TTC549 (cell line): Measurements from ENCODE around the gene TMEM140.
"Not testable (repeated sequence)": the region's sequence is repeated elsewhere in the genome, so short reads cannot be mapped to it uniquely, and the experiment has no call there.

Experiments used
- FAIRE-seq: peaks from 2 replicates; lab custom pipeline; 2012; peaks lifted over from hg19 to GRCh38; lab: Jason Lieb, UNC

The TMEM140 gene

DNA sequence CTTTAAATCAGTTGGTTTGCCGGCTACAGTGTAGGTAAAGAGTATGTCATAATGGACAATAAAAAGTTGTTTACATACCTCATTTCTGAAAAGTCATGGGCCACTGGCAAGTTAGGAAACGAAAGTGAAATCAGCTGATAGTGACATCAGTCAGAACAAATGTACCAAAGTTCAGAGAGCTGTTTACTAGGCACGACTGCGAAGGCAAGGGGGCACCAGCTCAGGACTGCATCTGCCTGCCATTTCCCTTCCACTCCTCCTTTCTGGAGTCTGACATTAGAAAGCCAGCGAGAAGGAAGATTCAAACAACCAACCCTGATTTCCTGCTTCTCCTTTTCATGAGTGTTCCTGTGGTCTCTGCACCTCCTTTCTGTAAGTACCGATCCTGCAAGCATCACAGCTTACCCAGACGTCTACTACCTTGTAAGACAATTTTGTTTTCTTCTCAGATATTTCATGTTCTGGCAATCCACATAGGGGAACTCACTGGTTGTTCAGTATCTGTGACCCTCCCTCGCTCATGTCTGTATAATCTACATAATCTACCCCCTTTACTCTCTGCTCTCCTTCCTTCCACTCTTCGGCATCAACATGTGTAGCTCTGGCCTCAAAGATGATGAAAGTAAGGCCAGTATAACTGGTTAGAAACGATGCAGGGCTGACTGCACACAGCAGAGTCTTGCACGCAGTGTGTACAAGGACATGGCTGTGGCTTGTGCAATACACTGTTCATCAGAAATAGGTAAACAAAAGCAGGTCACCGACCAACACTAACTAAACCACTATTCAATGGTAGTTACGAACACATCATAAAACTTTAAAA lies at the start of gene TMEM140:
Gene TMEM140, plus strand, starts transcription at position 174 of the 823 bp plus-strand sequence. CDS start 16,370 bp downstream, outside the sequence.
- no peak for FAIRE-seq

- FAIRE-seq = no peak
Measured at GRCh38 chr7:135098391-135098790, 49.5 kb upstream of the TMEM140 start.

DNA sequence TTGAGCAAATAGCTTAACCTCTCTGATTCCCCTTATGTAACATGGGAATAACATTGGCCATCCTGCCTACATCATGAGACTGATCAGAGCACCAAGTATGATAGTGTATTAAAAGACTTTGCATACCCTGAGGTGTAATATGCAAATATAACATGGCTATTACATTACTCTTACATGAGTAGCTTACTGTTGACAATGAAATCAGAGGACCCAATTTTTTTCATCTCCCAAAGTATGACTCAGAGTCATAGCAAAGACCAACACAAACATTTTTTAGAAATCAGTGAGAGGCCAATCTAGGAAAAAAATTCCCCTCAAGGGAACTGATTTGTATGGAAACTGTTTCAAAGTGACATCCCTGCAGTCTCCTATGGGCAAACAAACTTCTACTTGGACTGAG lies 47.0 kb upstream of the TMEM140 start:
- FAIRE-seq = no peak

DNA sequence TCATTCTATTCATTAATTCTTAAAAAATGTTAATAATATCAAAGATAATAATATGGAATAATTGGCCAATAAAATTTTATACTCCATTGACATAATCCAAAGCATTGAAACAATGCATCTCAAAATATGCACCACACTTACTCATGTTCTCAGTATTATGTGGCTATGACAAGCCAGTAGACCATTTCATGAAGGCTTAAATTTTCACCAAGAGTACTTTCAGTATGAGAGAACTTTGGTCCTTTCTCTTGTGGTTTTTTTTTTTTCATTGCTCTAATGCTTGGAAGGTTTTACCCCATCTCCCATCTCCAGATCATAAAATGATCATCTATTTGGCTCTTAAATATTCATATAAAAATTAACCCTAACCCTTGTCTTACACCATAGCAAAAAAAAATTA lies 45.5 kb upstream of the TMEM140 start:
- FAIRE-seq = no peak

DNA sequence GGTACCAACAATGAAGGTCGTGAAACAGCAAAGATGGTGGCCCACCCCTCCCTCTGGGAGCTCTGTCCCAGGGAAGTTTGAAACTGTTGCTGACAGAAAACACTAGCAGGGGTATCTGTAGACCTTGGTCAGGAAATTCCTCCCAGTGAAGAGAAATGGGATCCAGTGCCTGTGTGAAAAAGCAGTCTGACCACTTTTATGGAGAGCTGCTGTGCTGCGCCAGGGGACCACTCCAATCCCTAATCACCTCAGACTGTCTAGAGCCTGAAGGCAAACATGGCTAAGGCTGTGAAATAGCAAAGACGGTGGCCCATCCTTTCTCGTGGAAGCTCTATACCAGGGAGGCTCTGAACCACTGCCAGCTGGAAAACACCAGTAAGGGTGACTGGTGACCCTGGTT lies 38.3 kb upstream of the TMEM140 start:
- no peak for FAIRE-seq

- FAIRE-seq = no peak
Measured at GRCh38 chr7:135109976-135110375, 37.9 kb upstream of the TMEM140 start.

DNA sequence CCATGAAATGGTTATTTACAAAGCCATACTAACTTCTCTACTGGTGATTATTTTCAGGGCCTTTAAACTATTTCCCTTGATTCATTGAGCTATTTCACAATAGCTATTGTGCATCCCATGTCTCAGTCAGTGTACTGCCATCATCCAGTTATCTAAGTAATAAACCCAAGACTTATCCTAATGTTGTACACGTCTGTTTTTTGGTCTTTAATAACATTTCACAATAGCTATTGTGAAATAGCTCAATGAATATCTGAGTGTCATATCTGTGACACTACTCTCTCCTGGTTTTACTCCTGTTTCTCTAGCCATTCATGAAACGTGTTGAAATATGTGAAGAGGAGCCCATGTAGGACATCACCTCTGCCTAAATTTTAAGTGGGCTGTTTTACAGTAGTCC lies 36.5 kb upstream of the TMEM140 start:
- FAIRE-seq = no peak

DNA sequence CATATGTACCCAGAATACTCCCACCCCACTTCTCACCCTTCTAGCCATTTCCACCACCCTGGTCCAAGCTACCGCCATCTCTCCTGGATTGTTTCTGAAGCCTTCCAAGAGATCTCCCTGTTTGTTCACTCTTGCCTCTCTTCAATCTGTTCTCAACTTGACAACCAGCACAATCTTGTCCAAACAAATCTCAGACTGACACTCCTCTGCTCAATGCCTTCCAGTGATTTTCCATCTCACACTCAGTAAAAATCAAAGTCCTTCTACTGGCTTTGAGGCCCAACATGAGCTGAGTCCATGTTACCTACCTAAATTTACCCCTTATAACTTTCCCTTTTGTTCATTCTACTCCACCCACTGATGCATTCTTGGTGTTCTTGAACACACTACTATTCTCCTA lies 33.2 kb upstream of the TMEM140 start:
- no peak for FAIRE-seq

- no peak for FAIRE-seq
Measured at GRCh38 chr7:135117096-135117495, 30.8 kb upstream of the TMEM140 start.

- no peak for FAIRE-seq
Measured at GRCh38 chr7:135121868-135122267, 26.0 kb upstream of the TMEM140 start.

DNA sequence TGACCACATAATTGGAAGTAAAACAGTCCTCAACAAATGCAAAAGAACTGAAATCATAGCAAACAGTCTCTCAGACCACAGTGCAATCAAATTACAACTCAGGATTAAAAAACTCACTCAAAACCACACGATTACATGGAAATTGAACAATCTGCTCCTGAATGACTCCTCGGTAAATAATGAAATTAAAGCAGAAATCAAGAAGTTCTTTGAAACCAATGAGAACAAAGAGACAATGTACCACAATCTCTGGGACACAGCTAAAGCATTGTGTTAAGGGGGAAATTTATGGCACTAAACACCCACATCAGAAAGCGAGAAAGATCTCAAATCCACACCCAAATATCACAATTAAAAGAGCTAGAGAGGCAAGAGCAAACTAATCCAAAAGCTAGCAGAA lies 23.2 kb upstream of the TMEM140 start:
- not testable (repeated sequence) for FAIRE-seq

DNA sequence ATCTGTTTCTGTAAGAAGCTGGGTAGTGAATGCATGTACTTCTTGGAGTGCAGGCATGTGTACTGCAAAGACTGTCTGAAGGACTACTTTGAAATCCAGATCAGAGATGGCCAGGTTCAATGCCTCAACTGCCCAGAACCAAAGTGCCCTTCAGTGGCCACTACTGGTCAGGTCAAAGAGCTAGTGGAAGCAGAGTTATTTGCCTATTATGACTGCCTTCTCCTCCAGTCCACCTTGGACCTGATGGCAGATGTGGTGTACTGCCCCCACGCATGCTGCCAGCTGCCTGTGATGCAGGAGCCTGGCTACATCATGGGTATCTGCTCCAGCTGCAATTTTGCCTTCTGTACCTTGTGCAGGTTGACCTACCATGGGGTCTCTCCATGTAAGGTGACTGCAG lies 18.9 kb upstream of the TMEM140 start:
- FAIRE-seq = no peak

- no peak for FAIRE-seq
Measured at GRCh38 chr7:135129579-135129978, 18.3 kb upstream of the TMEM140 start.

DNA sequence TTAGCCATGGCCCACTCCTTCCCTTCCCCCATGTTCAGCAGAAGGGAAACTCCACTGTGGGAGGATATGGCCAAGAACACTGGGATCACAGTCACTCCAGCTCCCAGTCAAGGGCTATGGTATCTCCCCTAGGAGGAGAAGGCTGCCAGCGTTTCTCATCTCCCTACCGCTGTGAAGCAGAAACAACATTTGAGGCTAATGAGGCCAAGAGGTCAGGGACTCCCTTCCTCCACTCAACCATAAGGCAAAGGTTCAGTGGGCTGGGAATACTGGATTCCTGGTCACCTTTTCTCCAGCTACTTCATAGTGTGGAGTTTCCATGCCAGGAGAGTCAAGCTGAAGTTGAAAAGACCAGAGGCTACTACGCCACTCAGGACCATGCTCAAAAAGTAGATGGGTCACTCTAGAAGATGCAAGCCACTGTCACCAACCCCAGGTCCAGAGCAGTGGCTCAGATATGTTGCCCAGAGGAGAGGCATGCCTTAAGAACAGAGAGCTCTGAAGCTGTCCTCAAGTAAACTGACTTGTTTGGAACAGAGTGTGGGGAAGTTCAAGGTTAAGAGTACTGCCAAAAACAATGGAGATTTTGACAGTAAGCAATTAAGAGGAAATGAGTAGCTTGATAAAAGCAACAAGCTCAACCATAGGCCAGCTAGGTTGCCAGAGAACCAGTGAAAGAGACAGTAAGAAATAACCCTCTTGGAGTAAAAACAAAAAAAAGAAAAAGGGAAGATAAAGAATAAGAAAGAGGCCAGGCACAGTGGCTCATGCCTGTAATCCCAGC lies 3.8 kb upstream of the TMEM140 start:
- no peak for FAIRE-seq

DNA sequence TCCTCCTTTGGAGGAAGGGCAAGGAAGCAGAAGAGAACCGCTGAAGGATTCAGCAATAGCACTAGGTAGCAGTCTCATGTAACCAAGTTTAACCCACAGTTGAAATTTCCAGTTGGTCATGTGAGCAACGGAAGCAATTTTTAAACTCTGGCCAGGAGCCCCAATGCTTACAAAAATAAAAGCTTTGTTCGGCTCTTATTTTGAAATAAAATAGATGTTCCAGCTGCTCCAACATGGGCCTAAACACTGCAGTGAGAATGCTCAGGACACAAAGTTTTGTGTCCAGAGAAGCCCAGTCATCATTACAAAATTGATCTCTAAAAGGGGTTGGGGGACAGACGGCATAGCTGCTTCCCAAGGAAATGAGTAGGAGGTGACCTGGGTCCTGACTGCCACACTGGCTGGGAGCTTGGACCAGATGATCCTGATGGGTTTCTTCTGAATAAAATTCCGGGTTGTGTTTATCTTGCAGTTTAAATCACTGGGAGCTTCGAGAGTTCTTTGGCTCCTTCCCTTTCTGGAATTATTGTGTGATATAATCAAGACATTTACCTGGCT lies 452 bp upstream of the TMEM140 start:
- no peak for FAIRE-seq

DNA sequence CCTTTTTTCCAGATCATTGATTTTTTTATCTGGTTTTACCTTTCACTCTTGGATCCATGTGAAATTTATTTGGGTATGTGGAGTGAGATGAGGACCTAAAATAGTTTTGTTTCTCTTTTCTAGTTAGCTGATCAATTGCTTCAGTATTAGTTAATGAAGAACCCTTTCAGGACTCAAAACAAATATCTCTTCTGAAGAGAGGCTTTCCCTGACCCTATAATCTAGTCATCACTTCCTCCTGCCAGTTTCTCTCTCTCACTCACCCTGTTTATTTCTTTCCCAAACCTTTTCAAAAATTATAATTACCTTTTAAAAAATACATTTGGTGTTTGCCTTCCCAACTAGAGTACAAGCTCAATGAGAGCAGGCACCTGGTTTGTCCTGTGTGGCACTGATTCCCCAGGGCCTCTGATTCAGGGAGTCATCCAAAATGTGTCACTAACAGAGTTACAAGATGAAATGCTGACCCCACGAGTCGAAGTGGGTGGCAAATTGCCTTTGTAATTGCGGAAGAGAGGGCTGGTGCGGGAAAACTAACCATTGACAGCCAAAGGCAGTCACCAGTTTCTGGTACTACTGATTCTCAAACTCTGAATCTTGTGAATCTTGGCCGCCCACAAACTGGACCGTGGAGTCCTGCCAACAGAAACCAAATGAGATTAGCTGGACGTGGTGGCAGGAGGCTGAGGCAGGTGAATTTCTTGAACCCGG lies 2.4 kb downstream of the TMEM140 start:
- no peak for FAIRE-seq

- FAIRE-seq = no peak
Measured at GRCh38 chr7:135151132-135151531, 3.3 kb downstream of the TMEM140 start.

GRCh38 chr7:135151533-135151932 lies 3.7 kb downstream of the TMEM140 start:
- FAIRE-seq = no peak

DNA sequence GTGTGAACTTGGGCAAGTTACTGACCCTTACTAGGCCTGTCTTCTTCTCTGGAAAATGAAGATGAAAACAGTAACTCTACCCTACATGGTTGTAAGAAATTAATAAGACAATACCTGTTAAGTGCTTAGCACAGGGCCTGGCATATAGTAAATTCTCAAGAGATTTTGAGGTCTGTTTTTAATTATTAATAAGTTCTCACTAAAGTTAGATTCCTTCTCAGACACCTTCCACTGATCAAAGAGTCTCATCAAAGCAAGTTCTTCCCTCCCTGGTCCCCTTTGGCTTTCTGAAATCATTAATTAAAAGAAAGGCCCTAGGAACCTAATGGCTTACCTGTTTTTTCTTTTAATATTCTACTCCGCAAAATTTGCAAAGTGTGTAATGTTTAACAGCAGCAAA lies 4.6 kb downstream of the TMEM140 start:
- no peak for FAIRE-seq

DNA sequence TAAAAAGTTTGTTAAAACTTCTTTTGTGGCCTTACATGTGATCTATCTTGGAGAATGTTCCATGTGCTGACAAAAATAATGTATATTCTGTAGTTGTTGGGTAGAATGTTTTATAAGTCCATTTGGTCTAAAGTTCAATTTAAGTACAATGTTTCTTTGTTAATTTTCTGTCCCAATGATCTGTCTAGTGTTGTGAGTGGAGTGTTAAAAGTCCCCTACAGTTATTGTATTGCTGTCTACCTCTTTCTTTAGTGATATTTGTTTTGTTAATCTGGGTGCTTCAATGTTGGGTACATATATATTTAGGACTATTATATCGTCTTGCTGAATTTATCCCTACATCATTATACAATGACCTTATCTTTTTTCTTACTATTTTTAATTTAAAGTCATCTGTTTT lies 6.9 kb downstream of the TMEM140 start:
- no peak for FAIRE-seq

- FAIRE-seq = no peak
Measured at GRCh38 chr7:135156290-135156689, 8.4 kb downstream of the TMEM140 start.

DNA sequence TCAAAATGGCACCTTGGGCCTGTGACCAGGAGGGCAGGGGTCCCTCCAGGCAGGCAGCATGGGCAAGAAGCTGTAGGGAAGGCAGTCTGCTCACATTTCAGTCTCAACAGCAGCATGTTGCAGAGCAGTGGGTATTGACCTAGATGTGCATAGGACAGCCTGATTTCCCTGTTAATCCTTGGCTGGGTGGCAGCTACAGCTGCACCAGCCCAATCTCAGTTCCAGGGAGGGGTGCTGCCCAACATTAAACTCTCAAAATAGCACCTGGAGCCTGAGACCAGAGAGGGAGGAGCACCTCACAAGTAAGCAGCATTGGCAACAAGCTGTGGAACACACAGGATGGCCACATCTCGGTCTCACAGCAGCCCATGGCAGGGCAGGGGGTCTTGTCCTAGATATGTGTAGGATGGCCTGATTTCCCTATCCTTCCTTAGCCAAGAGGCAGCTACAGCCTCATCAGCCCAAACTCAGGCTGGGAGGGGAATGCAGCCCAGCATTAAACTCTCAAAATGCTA lies 10.3 kb downstream of the TMEM140 start:
- FAIRE-seq = no peak
